ENCODE measurements around the gene VPS11. TPM values are rescaled to one million over a fixed set of nuclear protein-coding genes. Genes with fewer than 3 reads are reported as not detected.

Gene VPS11
- polyA plus RNA-seq, 4 donors: 51.9 to 59.5 (median 54.7) TPM

- no peak for DNase-seq (ENCODE audit: low read depth in 4 of 4, low spot score in 3 of 4)
Observed at GRCh38 chr11:119117004-119117706, 49.5 kb downstream of the VPS11 start.

- DNase-seq (ENCODE audit: low read depth in 4 of 4, low spot score in 3 of 4): no peak
Observed at GRCh38 chr11:119118227-119118626, 50.6 kb downstream of the VPS11 start.

GRCh38 chr11:119118946-119119345 is 51.3 kb downstream of the VPS11 start:
- DNase-seq (ENCODE audit: low read depth in 4 of 4, low spot score in 3 of 4): no peak

- DNase-seq (ENCODE audit: low read depth in 4 of 4, low spot score in 3 of 4): peak in 1 of 4 donors; percentile 48
Observed at GRCh38 chr11:119120639-119121007, 53.0 kb downstream of the VPS11 start.

- DNase-seq (ENCODE audit: low read depth in 4 of 4, low spot score in 3 of 4): peak; percentile 95 to 98 (median 98)
Observed at GRCh38 chr11:119121008-119121810, 53.6 kb downstream of the VPS11 start, which contains the start of gene HINFP. Gene HINFP (plus strand): TSS chr11:119121580. CDS start chr11:119126945, 5,365 bp downstream.

GRCh38 chr11:119121811-119122124 is 54.1 kb downstream of the VPS11 start:
- DNase-seq (ENCODE audit: low read depth in 4 of 4, low spot score in 3 of 4): no peak

GRCh38 chr11:119125821-119126220 is 58.2 kb downstream of the VPS11 start:
- no peak for DNase-seq (ENCODE audit: low read depth in 4 of 4, low spot score in 3 of 4)

GRCh38 chr11:119126675-119127268 is 59.2 kb downstream of the VPS11 start:
- no peak for DNase-seq (ENCODE audit: low read depth in 4 of 4, low spot score in 3 of 4)

GRCh38 chr11:119130662-119131061 is 63.0 kb downstream of the VPS11 start:
- DNase-seq (ENCODE audit: low read depth in 4 of 4, low spot score in 3 of 4): no peak

Other genes starting within 250 kb of the VPS11 start
- gene CXCR5, start 183.9 kb upstream of the VPS11 start, polyA plus RNA-seq (ENCODE audit: insufficient read length in 4 of 4): not detected
- gene BCL9L, start 141.9 kb upstream of the VPS11 start, polyA plus RNA-seq (ENCODE audit: insufficient read length in 4 of 4): 10 to 100 TPM; 32.9 to 37.0 (median 33.1) TPM
- gene UPK2, start 111.5 kb upstream of the VPS11 start, polyA plus RNA-seq (ENCODE audit: insufficient read length in 4 of 4): 10 to 100 TPM in 2 of 4 donors, 1 to 10 TPM in 1, under 1 TPM in 1; 0.74 to 47.4 (median 26.7) TPM
- under 1 TPM in 1 of 4 donors, not detected in 3; 0.05 TPM for gene FOXR1, start 96.1 kb upstream of the VPS11 start, polyA plus RNA-seq (ENCODE audit: insufficient read length in 4 of 4)
- gene CENATAC, start 69.7 kb upstream of the VPS11 start, polyA plus RNA-seq (ENCODE audit: insufficient read length in 4 of 4): 10 to 100 TPM; 15.0 to 23.9 (median 17.1) TPM
- gene RPS25, start 49.5 kb upstream of the VPS11 start, polyA plus RNA-seq (ENCODE audit: insufficient read length in 4 of 4): 1,000 to 10,000 TPM; 1,012 to 1,189 (median 1,098) TPM
- 100 to 1,000 TPM in 2 of 4 donors, 10 to 100 TPM in 2; 91.9 to 145 (median 117) TPM for gene TRAPPC4, start 49.1 kb upstream of the VPS11 start, polyA plus RNA-seq (ENCODE audit: insufficient read length in 4 of 4)
- 100 to 1,000 TPM in 2 of 4 donors, 10 to 100 TPM in 2; 82.6 to 110 (median 100) TPM for gene SLC37A4, start 36.9 kb upstream of the VPS11 start, polyA plus RNA-seq (ENCODE audit: insufficient read length in 4 of 4)
- 100 to 1,000 TPM; 111 to 133 (median 122) TPM for gene HYOU1, start 10.6 kb upstream of the VPS11 start, polyA plus RNA-seq (ENCODE audit: insufficient read length in 4 of 4)
- gene HMBS, start 17.1 kb downstream of the VPS11 start, polyA plus RNA-seq (ENCODE audit: insufficient read length in 4 of 4): 10 to 100 TPM; 25.9 to 28.6 (median 26.4) TPM
- 10 to 100 TPM; 56.3 to 70.4 (median 59.5) TPM for gene DPAGT1, start 34.0 kb downstream of the VPS11 start, polyA plus RNA-seq (ENCODE audit: insufficient read length in 4 of 4)
- gene C2CD2L, start 39.5 kb downstream of the VPS11 start, polyA plus RNA-seq (ENCODE audit: insufficient read length in 4 of 4): 10 to 100 TPM; 10.6 to 14.0 (median 11.8) TPM
- 10 to 100 TPM; 26.5 to 33.2 (median 30.0) TPM for gene HINFP, start 53.8 kb downstream of the VPS11 start, polyA plus RNA-seq (ENCODE audit: insufficient read length in 4 of 4)
- gene ABCG4, start 81.2 kb downstream of the VPS11 start, polyA plus RNA-seq (ENCODE audit: insufficient read length in 4 of 4): under 1 TPM; 0.71 to 0.81 (median 0.76) TPM
- gene NLRX1, start 100.9 kb downstream of the VPS11 start, polyA plus RNA-seq (ENCODE audit: insufficient read length in 4 of 4): 10 to 100 TPM; 11.7 to 14.4 (median 12.2) TPM
- gene NHERF4, start 117.7 kb downstream of the VPS11 start, polyA plus RNA-seq (ENCODE audit: insufficient read length in 4 of 4): 10 to 100 TPM; 12.7 to 19.1 (median 14.2) TPM
- 10 to 100 TPM; 19.9 to 22.8 (median 21.6) TPM for gene CBL, start 138.5 kb downstream of the VPS11 start, polyA plus RNA-seq (ENCODE audit: insufficient read length in 4 of 4)
- gene MCAM, start 249.3 kb downstream of the VPS11 start, polyA plus RNA-seq (ENCODE audit: insufficient read length in 4 of 4): 10 to 100 TPM; 53.1 to 67.4 (median 54.5) TPM